A549 (cell line): ENCODE results near the gene CHPF.

ENCODE experiments used
- CTCF ChIP-seq: fragments of >200 bp; sonication (Bioruptor Twin); formaldehyde crosslinking; IDR thresholded peaks from 3 replicates; pipeline ENCODE4 v1.5.1; 2016
- ESRRA ChIP-seq: fragments of 150-350 bp; IDR thresholded peaks from 2 replicates; pipeline ENCODE4 v1.6.1; 2014; ENCODE audit warnings: mild to moderate bottlenecking, low read length, borderline replicate concordance
- HOXB13 ChIP-seq: fragments of 250-450 bp; sonication (Bioruptor Pico); IDR thresholded peaks from 2 replicates; pipeline ENCODE4 v1.5.0; 2020; ENCODE audit warnings: low read depth, mild to moderate bottlenecking, moderate library complexity
- MAZ ChIP-seq: fragments of 150-350 bp; IDR thresholded peaks from 2 replicates; pipeline ENCODE4 v1.6.1; 2014; ENCODE audit warnings: antibody characterized with exemption, low read depth, low read length, borderline replicate concordance
- POLR2A ChIP-seq: IDR thresholded peaks from 2 replicates; pipeline ENCODE4 v1.6.1; 2012; ENCODE audit warnings: mild to moderate bottlenecking, low read length
- REST ChIP-seq: fragments of 200-600 bp; sonication (generic); IDR thresholded peaks from 2 replicates; pipeline ENCODE4 v1.6.1; 2016; ENCODE audit warnings: antibody characterized with exemption, mild to moderate bottlenecking, moderate library complexity
- SMC3 ChIP-seq: fragments of >200 bp; sonication (Bioruptor Twin); formaldehyde crosslinking; IDR thresholded peaks from 3 replicates; pipeline ENCODE4 v1.6.1; 2018; ENCODE audit warnings: inconsistent platforms

DNA sequence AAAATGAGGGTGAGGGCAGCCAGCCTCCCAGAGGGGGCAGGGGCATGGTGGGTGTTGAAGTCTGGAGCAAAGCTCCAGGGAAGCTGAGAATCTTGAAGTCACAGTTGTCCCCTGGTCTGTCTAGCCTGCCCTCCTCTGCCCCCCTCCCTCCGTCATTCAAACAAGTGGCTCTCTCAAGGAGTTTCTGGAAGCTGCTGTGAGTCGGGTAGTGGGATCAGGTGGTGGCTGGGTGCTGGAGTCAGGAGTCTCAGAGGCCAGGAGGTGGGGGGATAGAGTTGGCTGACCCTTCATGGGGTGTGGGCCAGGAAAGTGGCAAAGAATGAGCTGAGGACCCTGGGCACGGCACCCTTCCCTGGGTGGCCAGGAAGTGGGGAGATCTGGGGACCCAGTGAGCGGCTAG lies 29.8 kb downstream of the CHPF start:
- TF ChIP-seq ESRRA: no peak
- no peak for TF ChIP-seq POLR2A
- no peak for TF ChIP-seq CTCF
- no peak for TF ChIP-seq REST
- TF ChIP-seq SMC3: no peak
- no peak for TF ChIP-seq MAZ
- TF ChIP-seq HOXB13 (CRISPR knock-in tag): no peak
